BLaER1 (cell line): ENCODE data around the gene SFMBT2.

ENCODE experiments used
- H3K27ac ChIP-seq: shearing (Covaris generic); formaldehyde crosslinking; 2 replicates; pipeline ENCODE4 v1.8.1; 2022
- H3K27me3 ChIP-seq: shearing (Covaris generic); formaldehyde crosslinking; 2 replicates; pipeline ENCODE4 v1.8.1; 2022
- H3K36me3 ChIP-seq: shearing (Covaris generic); formaldehyde crosslinking; 2 replicates; pipeline ENCODE4 v1.8.1; 2022
- H3K4me1 ChIP-seq: shearing (Covaris generic); formaldehyde crosslinking; 2 replicates; pipeline ENCODE4 v1.8.1; 2022
- H3K4me2 ChIP-seq: shearing (Covaris generic); formaldehyde crosslinking; 2 replicates; pipeline ENCODE4 v1.8.1; 2022
- H3K4me3 ChIP-seq: shearing (Covaris generic); formaldehyde crosslinking; 2 replicates; pipeline ENCODE4 v1.8.1; 2022
- H3K9ac ChIP-seq: shearing (Covaris generic); formaldehyde crosslinking; 2 replicates; pipeline ENCODE4 v1.8.1; 2022
- H3K9me3 ChIP-seq: shearing (Covaris generic); formaldehyde crosslinking; 2 replicates; pipeline ENCODE4 v1.8.1; 2022
- H4K20me1 ChIP-seq: shearing (Covaris generic); formaldehyde crosslinking; 2 replicates; pipeline ENCODE4 v1.8.1; 2022
- Cebpa-rat ChIP-seq: shearing (Covaris generic); IDR thresholded peaks from 2 replicates; pipeline ENCODE4 v1.8.1; 2022

The SFMBT2 gene

DNA sequence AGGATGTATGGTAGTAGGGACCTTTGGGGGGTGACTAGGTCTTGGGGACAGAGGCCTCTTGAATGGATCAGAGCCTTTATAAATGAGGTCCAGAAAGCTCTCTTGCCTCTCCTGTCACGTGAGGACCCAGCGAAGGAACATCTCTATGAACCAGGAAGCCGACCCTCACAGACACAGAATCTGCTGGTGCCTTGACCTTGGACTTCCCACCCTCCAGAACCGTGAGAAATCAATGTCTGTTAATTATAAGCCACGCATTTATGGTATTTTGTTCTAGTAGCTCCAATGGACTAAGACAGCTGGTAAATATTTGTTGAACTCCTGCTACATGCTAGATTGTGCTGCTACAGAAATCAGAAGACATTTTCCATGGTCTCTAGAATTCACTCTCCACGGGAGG is 276.9 kb downstream of the SFMBT2 start:
- Histone ChIP-seq H3K9ac (no peak overlapping the region), H3K27ac (no peak overlapping the region), H3K4me3 (no peak overlapping the region), H3K36me3 (no peaks in the 10 kb centered on the region), H3K4me2 (no peak overlapping the region), H4K20me1 (no peaks in the 10 kb centered on the region), H3K9me3 (peaks cover 33% of the 10 kb centered on the region), H3K27me3 (no peaks in the 10 kb centered on the region), H3K4me1 (no peaks in the 10 kb centered on the region)
- no peak for TF ChIP-seq Cebpa-rat

DNA sequence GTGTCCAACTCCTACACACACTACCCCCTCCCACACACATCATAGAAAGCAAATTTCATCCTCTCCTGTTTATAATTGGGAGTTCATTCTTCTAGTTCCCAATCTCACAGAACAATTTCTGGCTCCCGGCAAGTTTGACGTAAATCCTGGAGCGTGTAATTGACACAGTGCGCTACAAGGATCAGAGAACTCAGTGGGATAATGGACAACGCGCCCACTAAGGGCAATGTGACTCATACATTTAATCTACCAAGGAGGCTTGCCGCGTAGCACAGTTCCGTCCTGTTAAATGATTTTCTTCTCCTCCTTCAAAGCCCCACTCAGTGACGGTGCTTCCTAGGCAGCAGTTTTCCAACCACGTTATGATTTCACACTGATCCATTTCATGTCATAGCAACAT is 277.6 kb downstream of the SFMBT2 start:
- H3K36me3 ChIP-seq, result no peaks in the 10 kb centered on the region
- peaks cover 40% of the 10 kb centered on the region for H3K9me3 ChIP-seq
- H3K4me3 ChIP-seq, result no peak overlapping the region
- no peaks in the 10 kb centered on the region for H4K20me1 ChIP-seq
- no peaks in the 10 kb centered on the region for H3K27me3 ChIP-seq
- H3K4me2 ChIP-seq, result no peak overlapping the region
- H3K27ac ChIP-seq, result no peak overlapping the region
- TF ChIP-seq Cebpa-rat, result no peak
- no peaks in the 10 kb centered on the region for H3K4me1 ChIP-seq
- H3K9ac ChIP-seq, result no peak overlapping the region

DNA sequence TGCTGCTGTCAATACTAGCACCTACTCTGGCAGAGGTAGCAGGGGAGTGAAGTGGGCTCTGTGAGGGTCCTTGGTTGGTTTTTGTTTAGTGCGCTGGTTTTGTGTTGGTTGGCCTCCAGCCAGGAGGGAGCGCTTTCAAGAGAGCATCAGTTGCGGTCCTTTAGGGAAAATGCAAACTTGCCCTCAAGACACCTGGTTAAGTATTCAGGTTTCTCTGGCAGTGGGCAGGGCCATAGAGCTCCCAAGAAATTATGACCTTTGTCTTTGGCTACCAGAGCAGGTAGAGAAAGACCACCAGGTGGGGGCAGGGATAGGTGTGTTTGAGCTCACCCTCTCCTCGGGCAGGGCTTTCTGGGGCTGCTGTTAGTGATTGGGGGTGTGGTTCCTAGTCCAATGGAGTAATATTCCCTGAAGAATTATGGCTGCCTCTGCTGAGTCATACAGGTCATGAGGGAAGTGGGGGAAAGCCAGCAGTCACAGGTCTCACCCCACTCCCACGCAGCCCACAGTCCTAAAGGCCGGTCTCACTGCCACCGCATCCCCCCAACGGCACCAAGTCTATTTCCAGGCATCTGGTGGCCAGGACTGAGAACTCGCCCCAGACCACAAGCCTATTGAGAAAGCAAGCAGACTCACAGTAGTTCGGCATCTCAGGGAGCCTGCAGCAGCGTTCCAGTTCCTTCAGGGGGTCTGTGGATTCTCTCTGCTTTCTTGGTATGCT is 280.5 kb downstream of the SFMBT2 start:
- Histone ChIP-seq H3K4me2 (no peak overlapping the region), H3K9me3 (peaks cover 51% of the 10 kb centered on the region), H3K36me3 (no peaks in the 10 kb centered on the region), H3K27me3 (no peaks in the 10 kb centered on the region), H3K9ac (no peak overlapping the region), H4K20me1 (no peaks in the 10 kb centered on the region), H3K27ac (no peak overlapping the region), H3K4me3 (no peak overlapping the region), H3K4me1 (peaks cover 17% of the 10 kb centered on the region)
- no peak for TF ChIP-seq Cebpa-rat

DNA sequence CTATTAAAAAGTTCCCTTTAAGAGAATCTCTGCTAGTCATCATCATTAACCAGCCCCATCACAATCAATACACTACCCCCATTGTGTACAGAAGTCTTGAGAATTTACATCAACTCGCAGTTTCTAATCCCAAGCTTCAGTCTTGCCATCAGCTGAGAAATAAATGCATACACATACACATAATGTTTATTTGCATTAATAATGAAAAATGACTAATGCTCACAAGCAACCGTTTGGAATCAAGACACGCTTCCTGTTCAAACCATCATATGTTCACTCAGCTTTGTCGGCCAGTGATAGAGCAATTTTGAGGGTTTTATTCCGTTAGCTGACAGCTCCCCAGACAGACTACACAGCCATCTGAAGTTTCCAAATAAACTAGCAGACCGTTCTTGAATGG is 287.1 kb downstream of the SFMBT2 start:
- Histone ChIP-seq H3K9me3 (peaks cover 17% of the 10 kb centered on the region), H4K20me1 (no peaks in the 10 kb centered on the region), H3K9ac (peak overlapping the region; percentile 74), H3K4me2 (peak overlapping the region; percentile 76), H3K27ac (peak overlapping the region; percentile 86), H3K4me1 (peaks cover 76% of the 10 kb centered on the region), H3K4me3 (peak overlapping the region; percentile 15), H3K27me3 (no peaks in the 10 kb centered on the region), H3K36me3 (no peaks in the 10 kb centered on the region)
- no peak for TF ChIP-seq Cebpa-rat

DNA sequence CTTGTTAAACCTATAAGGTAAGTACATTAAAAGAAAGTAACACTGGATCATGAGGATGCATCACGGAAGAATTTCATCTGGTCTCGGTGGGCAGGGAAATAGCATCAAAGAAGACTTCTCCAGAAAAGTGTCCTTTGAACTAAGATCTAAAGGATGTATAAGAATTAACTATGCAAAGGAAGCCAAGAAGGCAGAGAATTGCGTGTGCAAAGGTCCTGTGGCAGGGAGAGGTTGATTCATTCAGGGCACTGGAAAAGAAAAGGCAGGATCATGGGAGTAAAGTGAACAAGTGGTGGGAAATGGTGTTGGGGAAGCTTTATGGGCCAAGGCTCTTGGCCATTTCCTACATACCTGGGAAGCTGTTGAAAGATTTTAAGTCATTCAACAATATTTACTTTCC is 288.3 kb downstream of the SFMBT2 start:
- Histone ChIP-seq H3K27me3 (no peaks in the 10 kb centered on the region), H3K9me3 (peaks cover 4% of the 10 kb centered on the region; the same call in 1 of the 2 replicates), H4K20me1 (no peaks in the 10 kb centered on the region), H3K4me3 (no peak overlapping the region), H3K9ac (no peak overlapping the region; the same call in 1 of the 2 replicates), H3K27ac (peak overlapping the region; percentile 86), H3K4me1 (peaks cover 81% of the 10 kb centered on the region), H3K36me3 (no peaks in the 10 kb centered on the region), H3K4me2 (peak overlapping the region; percentile 76)
- TF ChIP-seq Cebpa-rat, result no peak

DNA sequence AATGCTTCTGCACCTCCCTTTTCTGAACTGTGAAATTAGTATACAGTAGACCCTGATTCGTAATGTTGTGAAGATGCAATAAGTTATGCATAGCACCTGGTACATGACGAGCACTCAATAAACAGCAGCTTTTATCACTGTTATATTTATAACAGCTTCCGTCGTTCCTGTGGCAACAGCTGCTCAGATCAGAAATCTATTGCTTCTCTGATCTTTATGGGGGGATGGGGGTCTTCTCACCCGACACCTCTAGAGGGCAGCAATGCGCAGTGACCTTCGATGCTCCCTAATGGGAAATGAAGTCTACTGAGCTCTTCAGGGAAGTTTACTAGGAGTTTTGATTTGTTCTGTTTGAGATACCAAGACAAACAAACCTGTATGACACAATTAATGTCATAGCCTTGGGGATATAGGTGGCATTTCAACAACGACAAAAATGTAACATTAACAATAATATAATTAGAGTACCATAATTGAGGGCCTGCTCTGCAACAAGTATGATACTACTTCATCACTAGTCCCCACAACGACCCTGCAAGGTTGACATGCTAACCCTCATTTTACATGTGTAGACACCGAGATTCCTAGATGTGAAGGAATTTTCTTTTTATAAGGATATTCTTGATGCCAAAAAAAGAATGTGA is 289.6 kb downstream of the SFMBT2 start:
- H3K27me3 ChIP-seq, result no peaks in the 10 kb centered on the region
- H3K4me2 ChIP-seq, result peak overlapping the region; percentile 53
- no peaks in the 10 kb centered on the region for H4K20me1 ChIP-seq
- TF ChIP-seq Cebpa-rat, result no peak
- H3K4me3 ChIP-seq, result no peak overlapping the region
- peak overlapping the region; percentile 86 for H3K27ac ChIP-seq
- H3K9ac ChIP-seq, result no peak overlapping the region; the same call in 1 of the 2 replicates
- no peaks in the 10 kb centered on the region for H3K9me3 ChIP-seq
- H3K4me1 ChIP-seq, result peaks cover 74% of the 10 kb centered on the region
- no peaks in the 10 kb centered on the region for H3K36me3 ChIP-seq

DNA sequence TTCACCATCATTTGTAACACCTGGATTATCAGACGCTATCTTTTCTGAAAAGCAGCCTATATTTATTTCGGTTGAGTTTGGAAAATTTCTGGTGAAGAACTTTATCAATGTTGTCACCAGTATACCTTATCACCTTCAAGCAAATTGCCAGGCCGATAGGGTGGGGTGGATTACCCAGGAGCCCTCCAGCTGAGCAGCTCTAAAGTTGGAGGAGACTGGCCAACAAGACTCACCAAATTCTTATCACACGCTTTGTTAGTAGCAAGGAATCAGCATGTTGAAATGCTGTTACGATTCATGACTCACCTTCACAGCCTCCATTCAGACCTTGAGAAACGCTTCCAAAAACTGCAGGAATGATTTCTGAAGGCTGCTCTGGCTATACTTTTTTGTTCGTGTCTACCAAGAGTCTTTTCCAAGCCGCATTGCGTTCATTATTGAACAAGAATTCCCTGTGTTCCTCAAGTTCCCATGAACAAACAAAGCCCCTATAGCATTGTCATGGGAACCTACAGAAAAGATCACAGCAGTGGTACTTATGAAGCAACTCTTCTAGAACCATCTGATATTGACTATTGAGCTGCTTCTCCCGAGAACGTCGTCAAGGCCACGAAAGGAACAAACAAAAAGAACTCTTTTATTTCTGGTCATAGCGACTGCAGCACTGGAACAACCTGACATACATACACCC is 291.4 kb downstream of the SFMBT2 start:
- H3K9me3 ChIP-seq, result no peaks in the 10 kb centered on the region
- H3K27me3 ChIP-seq, result no peaks in the 10 kb centered on the region
- peaks cover 55% of the 10 kb centered on the region for H3K4me1 ChIP-seq
- H3K36me3 ChIP-seq, result no peaks in the 10 kb centered on the region
- TF ChIP-seq Cebpa-rat, result no peak
- H3K9ac ChIP-seq, result no peak overlapping the region
- no peak overlapping the region for H3K4me2 ChIP-seq
- no peak overlapping the region for H3K4me3 ChIP-seq
- H3K27ac ChIP-seq, result peak overlapping the region; percentile 67; the same call in 1 of the 2 replicates
- no peaks in the 10 kb centered on the region for H4K20me1 ChIP-seq

DNA sequence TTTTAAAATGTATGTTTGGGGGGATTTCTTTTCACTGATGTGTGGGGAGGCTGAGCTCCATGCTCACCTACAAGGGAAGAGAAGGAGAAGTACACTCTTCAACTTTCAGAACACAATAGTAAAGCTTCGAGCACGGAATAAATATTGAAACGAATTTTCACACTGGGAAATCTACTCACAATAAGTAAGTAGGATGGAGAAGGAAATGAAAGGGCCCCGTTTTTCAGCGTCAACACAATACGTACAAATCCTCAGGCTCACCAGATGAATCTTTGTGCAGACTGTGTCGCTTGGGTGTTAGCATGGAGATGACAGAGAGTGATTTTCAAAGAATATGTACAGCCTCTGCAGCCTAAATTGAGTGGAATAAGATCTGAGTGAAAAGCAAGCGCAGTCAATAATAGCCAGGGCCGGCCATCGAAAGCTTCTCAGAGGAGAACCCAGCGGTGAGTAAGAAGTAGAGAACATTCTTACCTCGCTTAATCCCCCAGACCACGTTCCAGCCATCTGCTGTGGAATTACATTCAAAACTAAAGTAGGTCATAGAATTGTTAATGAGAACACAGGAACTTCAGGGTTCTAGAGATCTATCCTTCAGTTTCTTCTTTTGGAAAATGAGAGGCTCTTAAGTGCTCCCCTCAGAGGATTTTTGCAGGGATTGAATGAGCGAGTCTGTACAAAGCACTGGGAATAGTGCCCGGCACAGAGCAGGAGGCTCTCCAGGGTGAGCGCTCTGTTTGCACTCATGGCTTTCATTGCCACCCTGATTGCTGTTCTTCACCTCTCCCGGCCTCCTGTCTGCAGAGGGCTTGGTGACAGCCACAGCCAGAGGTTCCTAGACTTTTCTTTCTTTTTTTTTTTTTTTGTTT is 292.8 kb downstream of the SFMBT2 start:
- no peak overlapping the region for H3K9ac ChIP-seq
- H3K27ac ChIP-seq, result peak overlapping the region; percentile 37; the same call in 1 of the 2 replicates
- H3K4me3 ChIP-seq, result no peak overlapping the region
- H4K20me1 ChIP-seq, result no peaks in the 10 kb centered on the region
- H3K4me2 ChIP-seq, result no peak overlapping the region
- no peaks in the 10 kb centered on the region for H3K9me3 ChIP-seq
- TF ChIP-seq Cebpa-rat, result no peak
- peaks cover 43% of the 10 kb centered on the region for H3K4me1 ChIP-seq
- H3K27me3 ChIP-seq, result no peaks in the 10 kb centered on the region
- H3K36me3 ChIP-seq, result no peaks in the 10 kb centered on the region

DNA sequence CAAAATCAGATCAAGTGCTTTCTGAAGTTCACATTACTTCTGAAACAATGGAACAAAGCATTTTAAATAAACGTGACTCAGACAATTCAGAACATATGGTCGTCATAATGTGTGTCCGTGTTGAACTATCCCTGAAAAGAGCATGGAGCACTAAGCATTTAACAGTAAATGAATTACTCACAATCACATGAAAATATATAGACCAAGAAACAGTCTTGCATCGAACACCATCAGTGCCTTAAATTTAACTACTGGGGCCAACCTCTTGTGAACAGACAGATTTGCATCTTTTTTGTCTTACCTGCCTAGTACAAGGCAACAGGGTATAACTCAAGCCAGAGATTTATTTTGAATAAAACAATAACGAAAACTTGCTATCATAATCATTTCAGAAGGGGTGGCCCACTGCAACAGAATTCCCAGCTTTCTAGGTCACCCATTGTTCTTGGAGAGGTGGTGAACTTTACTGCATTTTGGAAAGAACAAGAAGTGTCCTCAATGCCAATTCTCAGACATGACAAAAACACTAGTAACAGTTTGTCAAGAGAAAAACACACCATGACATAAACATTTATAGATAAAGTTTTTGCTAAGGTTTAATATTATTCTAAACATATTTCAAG is 293.5 kb downstream of the SFMBT2 start:
- Histone ChIP-seq H3K4me3 (no peak overlapping the region), H3K27me3 (no peaks in the 10 kb centered on the region), H3K27ac (no peak overlapping the region), H4K20me1 (no peaks in the 10 kb centered on the region), H3K9me3 (no peaks in the 10 kb centered on the region), H3K4me1 (peaks cover 36% of the 10 kb centered on the region), H3K9ac (no peak overlapping the region), H3K4me2 (no peak overlapping the region), H3K36me3 (no peaks in the 10 kb centered on the region)
- TF ChIP-seq Cebpa-rat, result no peak
